Stimulated activated CD8-positive, alpha-beta memory T cell treated with anti-CD3 and anti-CD28 coated beads, Interleukin-15, amount 100 ng/mL, for 48 hours (primary cell): Measurements from ENCODE around the gene PKN3.
"Not testable (repeated sequence)": the region's sequence is repeated elsewhere in the genome, so short reads cannot be mapped to it uniquely, and the experiment has no call there.

Experiments
- DNase-seq, 2 donors: peaks; one replicate each; pipeline ENCODE4 v3.0.0-alpha.2; 2020; ENCODE audit warnings: low read depth in 2 of 2

Gene PKN3

DNA sequence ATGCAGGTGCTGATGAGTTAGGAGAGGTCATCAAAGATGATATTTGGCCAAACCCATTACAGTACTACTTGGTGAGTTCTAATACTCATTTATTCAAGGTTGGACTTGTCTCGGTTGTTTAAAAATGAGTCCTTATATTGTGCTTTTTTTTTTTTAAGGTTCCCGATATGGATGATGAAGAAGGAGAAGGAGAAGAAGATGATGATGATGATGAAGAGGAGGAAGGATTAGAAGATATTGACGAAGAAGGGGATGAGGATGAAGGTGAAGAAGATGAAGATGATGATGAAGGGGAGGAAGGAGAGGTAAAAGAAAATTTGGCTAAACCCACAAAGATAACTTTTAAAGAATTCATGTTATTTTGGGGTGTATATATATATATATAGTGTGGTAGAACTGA, 8.6 kb upstream of the PKN3 start:
- not testable (repeated sequence) for DNase-seq

GRCh38 chr9:128694344-128694743, 8.0 kb upstream of the PKN3 start:
- DNase-seq, result no peak

DNA sequence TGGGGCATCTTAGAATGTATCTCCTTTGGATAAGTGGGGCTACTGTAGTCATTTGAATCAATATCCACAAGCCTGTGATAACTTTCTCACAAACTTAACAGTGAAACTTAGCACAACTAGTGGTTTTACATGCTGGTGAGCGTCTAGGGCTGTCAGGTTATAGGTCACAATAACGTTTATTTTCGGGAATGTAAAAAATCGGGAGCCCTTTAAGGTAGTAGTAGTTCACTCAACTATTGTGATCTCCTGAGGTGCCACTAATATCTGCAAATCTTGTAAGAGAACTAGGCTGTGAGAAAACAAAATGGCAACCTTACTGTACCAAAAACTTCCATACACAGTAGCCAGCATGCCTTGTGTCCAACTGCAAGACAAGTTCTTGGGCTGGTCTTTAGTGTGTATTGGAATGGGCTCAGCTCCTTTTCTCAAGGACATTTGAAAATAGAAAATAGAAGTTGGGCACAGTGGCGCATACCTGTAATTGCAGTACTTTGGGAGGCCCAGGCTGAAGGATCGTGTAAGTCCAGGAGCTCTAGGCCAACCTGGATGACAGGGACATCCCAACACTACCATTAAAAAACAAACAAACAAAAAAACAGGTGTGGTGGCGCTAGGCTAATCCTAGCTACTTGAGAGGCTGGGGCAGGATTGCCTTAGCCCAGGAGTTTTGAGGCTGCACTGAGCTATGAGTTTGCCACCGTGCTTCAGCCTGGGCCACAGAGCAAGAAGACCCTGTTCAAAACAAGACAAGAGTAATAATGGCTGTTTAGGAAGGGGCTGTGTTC, 5.2 kb upstream of the PKN3 start:
- DNase-seq, result no peak

GRCh38 chr9:128699096-128699795, 3.1 kb upstream of the PKN3 start:
- not testable (repeated sequence) for DNase-seq

DNA sequence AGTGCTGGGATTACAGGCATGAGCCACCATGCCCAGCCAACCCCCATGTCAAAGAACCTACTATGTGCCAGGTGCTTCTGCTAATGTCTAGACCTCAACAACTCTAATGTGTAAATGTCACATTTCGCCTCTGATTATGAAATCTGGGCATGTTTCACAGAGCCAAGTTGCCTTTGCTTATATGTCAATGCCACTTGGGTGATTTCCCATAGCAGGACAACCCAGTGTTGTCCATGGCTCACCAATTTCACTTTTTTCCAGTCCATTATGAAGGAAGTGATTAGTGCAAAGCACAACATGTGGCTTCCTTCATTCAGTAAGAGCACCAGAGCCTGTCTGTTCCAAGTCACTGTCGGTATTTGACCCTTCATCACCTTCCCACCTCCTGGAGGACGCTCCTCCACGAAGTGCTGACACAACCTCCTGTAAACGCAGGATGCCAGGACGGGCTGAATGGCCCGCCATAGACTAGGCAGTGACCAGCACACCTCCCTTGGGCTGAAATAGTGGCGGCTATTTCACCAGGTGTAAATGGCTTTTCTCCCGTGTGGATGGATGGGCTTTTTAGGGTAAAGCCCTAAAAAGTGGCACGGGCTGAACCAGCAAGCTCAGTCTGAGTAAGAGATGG, 962 bp upstream of the PKN3 start:
- DNase-seq, result no peak

GRCh38 chr9:128702949-128703615, 779 bp downstream of the PKN3 start:
- DNase-seq, result no peak

GRCh38 chr9:128703616-128704355, 1.5 kb downstream of the PKN3 start:
- DNase-seq, result no peak

GRCh38 chr9:128704356-128704670, 2.0 kb downstream of the PKN3 start:
- no peak for DNase-seq

- DNase-seq, result no peak
These were observed 3.0 kb downstream of the PKN3 start for GRCh38 chr9:128705051-128705965.

GRCh38 chr9:128706045-128706444, 3.7 kb downstream of the PKN3 start:
- DNase-seq, result no peak

DNA sequence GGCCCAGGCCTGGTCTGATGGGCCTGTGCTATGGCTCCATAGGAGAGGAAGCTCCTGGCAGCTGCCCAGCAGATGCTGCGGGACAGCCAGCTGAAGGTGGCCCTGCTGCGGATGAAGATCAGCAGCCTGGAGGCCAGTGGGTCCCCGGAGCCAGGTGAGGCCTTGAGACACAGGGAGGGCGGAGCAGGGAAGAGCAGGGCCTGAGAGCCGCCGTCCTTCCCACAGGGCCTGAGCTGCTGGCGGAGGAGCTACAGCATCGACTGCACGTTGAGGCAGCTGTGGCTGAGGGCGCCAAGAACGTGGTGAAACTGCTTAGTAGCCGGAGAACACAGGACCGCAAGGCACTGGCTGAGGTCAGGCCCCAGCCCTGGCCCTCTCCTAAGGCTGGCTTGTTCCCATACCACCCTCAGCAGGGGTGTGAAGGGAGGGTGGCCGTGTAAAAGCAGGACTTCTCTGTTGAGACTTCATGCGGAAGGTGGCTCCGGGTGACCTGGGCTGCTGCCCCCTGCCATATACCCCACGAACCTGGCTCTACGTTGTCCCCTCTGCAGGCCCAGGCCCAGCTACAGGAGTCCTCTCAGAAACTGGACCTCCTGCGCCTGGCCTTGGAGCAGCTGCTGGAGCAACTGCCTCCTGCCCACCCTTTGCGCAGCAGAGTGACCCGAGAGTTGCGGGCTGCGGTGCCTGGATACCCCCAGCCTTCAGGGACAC, 4.5 kb downstream of the PKN3 start:
- DNase-seq, result no peak

GRCh38 chr9:128707446-128707845, 5.1 kb downstream of the PKN3 start:
- no peak for DNase-seq

DNA sequence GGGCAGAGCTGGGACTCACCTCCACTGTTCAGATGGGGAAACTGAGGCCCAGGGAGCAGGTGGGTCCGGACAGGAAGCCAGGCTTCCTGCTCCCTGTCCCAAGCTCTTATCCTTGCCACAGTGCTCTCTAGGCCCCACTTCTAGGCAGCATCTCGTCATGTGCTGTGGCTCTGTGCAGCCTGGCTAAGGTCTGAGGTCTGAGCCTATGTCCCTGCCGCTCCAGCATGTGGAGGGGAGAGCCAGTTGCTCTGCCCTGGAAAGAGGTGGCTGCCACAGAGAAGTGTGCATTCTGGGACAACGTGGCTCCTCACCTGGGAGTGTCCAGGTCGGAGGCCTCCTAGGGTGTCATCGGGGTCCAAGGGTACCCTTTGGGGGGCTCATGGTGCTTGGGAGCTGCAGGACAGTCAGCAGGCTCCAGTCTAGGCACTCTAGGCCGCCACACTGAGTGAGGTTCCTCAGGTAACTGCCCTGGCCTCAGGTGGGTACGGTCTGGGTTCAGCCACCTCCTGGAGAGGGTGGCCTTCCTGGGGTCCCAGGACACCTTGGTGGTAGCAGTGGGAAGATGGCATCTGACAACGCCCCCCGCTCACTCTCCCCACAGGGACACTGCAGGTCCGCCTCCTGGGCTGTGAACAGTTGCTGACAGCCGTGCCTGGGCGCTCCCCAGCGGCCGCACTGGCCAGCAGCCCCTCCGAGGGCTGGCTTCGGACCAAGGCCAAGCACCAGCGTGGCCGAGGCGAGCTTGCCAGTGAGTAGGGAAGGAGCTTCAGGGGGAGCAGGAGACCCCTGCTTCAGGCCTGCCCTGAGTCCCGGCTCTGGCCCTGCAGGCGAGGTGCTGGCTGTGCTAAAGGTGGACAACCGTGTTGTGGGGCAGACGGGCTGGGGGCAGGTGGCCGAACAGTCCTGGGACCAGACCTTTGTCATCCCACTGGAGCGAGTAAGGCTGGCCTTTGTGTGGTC, 10.4 kb downstream of the PKN3 start:
- no peak for DNase-seq

DNA sequence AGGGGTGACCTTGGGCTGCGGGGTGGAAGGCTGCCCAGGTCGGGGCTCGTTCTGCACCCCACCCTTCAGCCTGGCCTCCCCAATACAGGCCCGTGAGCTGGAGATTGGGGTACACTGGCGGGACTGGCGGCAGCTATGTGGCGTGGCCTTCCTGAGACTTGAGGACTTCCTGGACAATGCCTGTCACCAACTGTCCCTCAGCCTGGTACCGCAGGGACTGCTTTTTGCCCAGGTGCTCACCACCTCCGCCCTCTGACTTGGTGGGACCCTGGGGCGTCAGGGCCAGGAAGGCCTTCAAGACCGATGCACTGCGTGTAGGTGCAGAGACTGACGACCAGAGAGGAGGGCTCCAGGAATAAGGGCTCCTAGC, 11.1 kb downstream of the PKN3 start:
- no peak for DNase-seq

DNA sequence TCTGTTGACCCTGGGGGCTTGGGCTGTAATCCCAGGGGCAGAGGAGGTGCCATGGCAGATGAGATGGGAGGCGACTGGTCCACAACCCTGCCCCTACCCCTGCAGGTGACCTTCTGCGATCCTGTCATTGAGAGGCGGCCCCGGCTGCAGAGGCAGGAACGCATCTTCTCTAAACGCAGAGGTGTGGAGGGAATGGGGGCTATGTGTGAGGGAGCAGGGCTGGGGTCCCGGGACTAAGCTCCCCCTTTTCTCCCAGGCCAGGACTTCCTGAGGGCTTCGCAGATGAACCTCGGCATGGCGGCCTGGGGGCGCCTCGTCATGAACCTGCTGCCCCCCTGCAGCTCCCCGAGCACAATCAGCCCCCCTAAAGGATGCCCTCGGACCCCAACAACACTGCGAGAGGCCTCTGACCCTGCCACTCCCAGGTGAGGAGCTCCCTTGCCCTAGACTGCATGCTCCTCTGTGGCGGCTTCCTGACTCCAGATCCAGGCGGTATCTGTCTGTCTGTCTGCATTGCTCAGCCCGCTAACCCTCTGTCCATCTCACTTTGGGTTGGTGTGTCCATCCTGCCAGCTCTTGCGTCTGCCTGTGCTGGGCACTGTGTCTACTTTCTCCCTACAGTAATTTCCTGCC, 11.8 kb downstream of the PKN3 start:
- no peak for DNase-seq

DNA sequence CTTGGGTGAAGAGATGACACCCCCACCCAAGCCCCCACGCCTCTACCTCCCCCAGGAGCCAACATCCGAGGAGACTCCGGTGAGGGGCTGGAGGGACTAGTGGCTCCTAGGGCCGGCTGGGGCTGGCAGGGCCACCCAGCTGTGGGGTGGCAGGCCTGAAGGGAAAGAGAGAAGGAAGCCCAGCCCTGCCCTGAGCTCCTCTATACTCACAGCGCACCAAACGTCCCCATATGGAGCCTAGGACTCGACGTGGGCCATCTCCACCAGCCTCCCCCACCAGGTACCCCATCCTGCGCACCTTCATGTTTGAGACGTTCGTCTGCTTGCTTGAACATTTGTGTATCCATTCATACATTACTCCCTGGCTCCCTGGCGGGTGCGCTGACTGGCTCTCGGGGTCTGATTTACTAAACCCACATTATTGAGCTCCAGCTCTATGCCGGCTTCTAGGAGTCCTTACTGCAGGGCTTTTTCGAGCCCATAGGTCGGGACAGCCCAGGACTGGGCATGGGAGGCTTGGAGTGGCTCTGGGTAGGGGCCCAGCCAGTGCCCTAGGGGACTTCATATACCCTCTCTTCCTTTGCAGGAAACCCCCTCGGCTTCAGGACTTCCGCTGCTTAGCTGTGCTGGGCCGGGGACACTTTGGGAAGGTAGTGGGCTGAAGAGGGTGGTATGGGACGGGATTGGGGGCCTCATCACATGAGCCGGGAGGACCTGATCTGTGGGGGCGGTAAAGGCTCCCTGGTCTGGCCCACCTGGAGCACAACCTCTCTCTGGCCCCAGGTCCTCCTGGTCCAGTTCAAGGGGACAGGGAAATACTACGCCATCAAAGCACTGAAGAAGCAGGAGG, 12.5 kb downstream of the PKN3 start:
- DNase-seq, result no peak

DNA sequence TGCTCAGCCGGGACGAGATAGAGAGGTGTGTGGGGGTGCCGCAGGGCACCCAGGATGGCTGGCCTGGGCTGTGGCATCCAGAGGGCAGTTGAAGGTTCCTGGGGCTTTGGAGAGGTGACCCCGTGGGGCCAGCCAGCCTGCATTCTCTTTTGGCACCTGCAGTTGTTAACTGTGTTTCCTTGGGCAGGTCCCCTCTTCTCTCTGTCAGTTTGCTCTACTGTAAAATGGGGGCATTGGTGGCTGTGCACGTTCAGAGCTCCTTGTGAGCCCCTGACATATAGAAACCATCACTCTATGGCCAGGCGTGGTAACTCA, 13.1 kb downstream of the PKN3 start:
- no peak for DNase-seq
